SIG-M5 treated with dmso at 0.1 percent for 504 hours (cell line): Measurements from ENCODE around the gene DIP2C.
"Not testable (repeated sequence)": the region's sequence is repeated elsewhere in the genome, so short reads cannot be mapped to it uniquely, and the experiment has no call there.

Source experiments
- DNase-seq: peaks from one replicate; lab custom pipeline; 2025; ENCODE audit not compliant: unreplicated experiment; lab: John Stamatoyannopoulos, UW

Gene DIP2C

GRCh38 chr10:644076-644942 is 45.2 kb downstream of the DIP2C start:
- no peak for DNase-seq

DNA sequence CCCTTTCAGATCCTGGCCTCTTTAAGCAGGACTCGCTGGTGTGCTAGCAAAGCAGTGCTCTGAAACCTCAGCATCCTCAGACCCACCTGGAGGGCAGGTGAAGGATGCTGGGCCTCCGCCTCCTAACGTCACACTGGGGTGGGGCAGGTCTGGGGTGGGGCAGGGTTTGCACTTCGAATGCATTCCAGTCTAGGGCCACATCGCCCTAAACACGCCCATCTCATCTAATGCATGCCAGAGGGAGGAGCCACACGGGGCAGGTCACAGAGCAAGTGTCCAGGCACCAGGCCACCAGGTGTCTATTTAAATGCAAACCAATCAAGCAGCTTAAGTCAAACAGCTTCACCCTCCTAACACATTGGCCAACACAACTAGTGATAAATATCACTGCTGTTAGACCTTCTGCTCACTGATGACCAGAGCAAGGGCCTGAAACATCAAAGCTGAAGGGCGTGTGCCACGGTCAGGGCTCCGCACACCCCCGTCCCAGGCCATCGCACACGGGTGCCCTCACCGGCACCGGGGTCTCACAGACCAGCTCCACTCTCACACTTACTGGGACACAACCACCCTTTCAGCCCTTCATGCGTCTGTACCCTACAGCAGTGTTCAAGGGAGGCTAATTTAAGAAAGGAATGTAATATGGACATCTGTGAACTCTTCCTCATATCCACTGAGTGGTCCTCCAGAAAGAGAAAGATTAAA is 47.1 kb downstream of the DIP2C start:
- peak; percentile 24 for DNase-seq

GRCh38 chr10:641149-642010 is 48.1 kb downstream of the DIP2C start:
- no peak for DNase-seq

- DNase-seq: no peak
Observed at GRCh38 chr10:640673-641045, 48.8 kb downstream of the DIP2C start.

DNA sequence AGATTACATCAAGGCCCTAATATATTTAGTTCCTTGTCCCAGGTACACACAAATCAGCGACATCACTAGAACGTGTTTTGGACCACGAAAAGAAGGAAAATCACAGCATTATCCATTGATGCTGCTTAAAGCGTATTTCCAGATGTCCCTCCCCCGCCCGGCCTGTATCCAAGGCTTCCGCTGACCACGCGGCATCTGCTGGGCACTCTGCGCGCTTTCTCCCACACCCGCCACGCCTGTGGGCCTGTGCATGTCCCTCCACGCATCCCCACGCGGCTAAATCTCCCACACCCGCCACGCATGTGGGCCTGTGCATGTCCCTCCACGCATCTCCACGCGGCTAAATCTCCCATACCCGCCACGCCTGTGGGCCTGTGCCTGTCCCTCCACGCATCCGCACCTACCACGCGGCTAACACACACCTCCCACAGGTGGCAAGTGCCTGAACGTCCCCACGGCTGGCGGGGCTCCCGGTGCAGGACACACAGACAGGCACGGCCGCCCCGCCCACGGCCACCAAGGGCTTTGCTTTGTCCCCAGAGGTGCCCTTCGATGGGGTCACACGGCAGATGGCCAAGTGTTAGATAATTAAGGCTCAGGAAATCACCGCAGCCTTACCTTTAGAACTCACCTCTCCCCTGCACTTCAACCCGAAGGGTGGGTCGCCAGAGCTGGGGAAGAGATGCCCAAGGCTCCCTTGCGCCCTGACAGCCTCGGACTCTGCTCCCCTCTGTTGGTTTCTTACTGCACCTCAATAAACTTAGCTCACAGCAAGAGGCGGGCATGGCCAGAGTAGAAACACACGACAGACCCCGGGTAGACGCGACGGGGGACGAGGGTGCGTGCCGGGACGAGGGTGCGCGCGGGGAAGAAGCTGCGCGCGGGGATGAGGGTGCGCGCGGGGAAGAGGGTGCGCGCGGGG is 49.5 kb downstream of the DIP2C start:
- no peak for DNase-seq

DNA sequence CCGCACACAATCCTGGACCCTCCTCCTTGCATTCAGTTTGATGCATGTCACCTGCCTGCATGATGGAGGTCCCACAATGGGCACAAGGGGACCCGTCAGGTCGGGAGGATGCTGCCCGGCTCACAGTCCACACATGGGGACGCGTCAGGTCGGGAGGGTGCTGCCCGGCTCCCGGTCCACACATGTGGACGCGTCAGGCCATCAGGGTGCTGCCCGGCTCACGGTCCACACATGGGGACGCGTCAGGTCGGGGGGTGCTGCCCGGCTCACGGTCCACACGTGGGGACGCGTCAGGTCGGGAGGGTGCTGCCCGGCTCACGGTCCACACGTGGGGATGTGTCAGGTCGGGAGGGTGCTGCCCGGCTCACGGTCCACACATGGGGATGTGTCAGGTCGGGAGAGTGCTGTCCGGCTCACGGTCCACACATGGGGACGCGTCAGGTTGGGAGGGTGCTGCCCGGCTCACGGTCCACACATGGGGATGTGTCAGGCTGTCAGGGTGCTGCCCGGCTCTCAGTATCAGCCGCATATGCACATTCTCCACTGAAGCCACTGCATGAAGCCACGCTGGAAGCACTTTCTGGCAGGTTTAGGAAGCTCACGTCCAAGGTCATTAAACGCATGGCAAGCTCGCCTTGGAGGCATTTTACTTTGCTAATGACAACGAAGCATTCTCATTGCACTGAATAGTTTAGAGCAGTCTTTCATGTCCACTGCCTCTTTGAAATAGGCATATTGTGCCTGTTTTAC is 50.3 kb downstream of the DIP2C start:
- DNase-seq: no peak

- no peak for DNase-seq
Observed at GRCh38 chr10:637771-638195, 51.7 kb downstream of the DIP2C start.

GRCh38 chr10:637221-637620 is 52.2 kb downstream of the DIP2C start:
- DNase-seq: no peak

- no peak for DNase-seq
Observed at GRCh38 chr10:636769-637168, 52.7 kb downstream of the DIP2C start.

GRCh38 chr10:636016-636730 is 53.3 kb downstream of the DIP2C start:
- no peak for DNase-seq

DNA sequence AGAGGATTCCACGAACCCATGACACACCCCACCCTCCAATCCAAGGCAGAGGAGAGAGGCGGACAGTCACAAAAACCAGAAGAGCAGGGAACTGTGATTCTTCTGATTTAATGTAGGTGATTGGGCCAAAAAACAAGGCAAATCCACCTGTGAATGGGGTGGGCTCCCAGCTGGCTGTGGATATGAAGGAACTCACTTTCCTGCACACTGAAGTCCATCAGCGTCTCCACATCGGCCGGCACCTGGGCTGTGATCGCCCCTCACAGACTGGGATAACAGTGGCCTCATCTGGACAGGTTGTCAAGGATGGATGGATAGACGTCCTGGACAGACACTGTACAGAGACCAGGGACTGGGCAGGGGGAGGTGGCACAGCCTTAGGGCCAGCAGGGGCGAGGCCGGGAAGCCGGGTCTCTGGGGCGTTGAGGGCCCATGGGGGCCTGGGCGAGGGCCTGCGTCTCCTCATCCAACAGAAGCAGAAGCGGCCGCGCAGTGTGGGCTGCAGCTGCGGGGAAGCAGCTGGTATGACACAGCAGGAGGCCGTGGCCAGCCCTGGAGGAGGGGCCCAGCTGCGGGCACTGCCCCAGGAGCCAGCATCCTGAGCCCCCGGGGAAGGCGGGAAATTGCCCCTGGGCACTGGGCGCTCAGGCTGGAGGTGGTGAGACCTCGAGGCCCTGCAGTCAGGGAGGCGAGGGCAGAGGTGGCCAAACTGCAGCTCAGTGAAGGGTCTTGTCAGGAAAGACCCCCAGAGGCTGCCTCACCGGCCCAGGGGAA is 54.2 kb downstream of the DIP2C start:
- DNase-seq: no peak

GRCh38 chr10:634256-634655 is 55.2 kb downstream of the DIP2C start:
- no peak for DNase-seq

DNA sequence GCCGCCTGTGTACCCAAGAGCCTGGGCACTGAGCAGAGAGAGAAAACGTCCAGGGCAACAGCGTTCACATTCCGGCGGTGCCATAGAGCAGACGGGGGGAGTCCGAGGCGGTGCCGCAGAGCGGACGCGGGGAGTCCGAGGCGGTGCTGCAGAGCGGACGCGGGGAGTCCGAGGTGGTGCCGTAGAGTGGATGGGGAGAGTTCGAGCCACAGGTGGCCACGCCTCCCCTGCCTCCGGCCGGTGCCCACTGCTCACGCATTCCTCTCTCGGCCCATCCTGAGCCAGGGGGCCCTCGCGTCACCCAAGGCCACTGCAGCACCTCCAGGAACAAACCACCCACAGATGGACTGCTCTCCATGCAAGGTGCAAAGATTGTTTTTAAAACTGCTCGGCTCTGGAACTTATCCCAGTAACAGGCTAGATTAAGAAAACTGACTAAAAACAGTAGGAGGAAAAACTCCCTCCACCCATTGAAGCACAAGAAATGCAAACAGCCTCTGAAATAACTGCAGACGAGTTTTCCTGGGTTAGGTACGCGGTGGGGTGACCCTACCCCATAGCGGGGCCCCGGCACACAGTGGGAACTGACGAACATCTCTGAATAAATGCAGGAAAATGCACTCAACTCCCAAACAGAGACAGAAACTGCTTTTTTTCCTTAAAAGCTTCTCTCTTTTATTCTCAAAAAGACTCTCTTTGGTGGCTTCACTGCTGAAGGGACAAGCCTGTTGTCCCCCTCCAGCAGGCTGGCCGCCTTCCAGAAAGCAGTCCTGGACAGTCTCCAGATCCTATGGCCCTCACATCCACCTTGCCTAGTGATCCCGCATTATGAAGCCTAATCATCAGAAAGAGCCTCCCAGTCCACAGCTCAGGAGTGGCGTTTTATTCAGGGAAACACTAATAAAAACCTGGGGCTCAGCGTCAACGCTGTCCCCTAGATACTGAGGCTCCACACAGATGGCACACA is 55.9 kb downstream of the DIP2C start:
- DNase-seq: no peak

DNA sequence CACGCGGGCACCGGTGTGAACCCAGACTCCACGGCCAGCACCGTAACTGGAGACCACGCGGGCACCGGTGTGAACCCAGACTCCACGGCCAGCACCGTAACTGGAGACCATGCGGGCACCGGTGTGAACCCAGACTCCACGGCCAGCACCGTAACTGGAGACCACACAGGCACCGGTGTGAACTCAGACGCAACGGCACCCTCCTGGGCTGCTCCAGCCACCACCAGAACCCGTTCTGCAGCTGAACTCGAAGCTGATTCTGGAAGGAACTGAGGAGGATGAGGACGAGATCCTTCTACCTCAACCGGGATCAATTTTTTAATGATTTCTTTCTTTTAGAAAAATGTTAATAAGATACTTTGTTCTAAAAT is 56.7 kb downstream of the DIP2C start:
- not testable (repeated sequence) for DNase-seq

GRCh38 chr10:632155-632806 is 57.2 kb downstream of the DIP2C start:
- DNase-seq: not testable (repeated sequence)

GRCh38 chr10:631266-631665 is 58.2 kb downstream of the DIP2C start:
- no peak for DNase-seq
